Measurements from ENCODE around the gene HEATR1. TPM values are rescaled to one million over a fixed set of nuclear protein-coding genes. Genes with fewer than 3 reads are reported as not detected.
"Not testable (repeated sequence)": the region's sequence is repeated elsewhere in the genome, so short reads cannot be mapped to it uniquely, and the experiment has no call there.

The HEATR1 gene
- total and polyA plus RNA-seq, 2 donors: 7.1 to 17.7 TPM

- Histone ChIP-seq H3K27ac (ENCODE audit: low read depth in 1 of 2, low read length in 1 of 2) (no peak overlapping the region), H3K4me3 (ENCODE audit: low read length in 2 of 2) (no peak overlapping the region), H3K36me3 (ENCODE audit: control insufficient read depth in 2 of 2, insufficient read depth in 2 of 2, low read length in 1 of 2) (no peaks in the 10 kb centered on the region), H3K9me3 (ENCODE audit: control insufficient read depth in 2 of 2, insufficient read depth in 1 of 2, low read length in 1 of 2) (peaks cover 0 to 4% of the 10 kb centered on the region in 2 donors), H3K4me1 (ENCODE audit: control insufficient read depth in 2 of 2, insufficient read depth in 2 of 2, low read length in 2 of 2) (no peaks in the 10 kb centered on the region), H3K27me3 (ENCODE audit: control insufficient read depth in 2 of 2, insufficient read depth in 1 of 2, low read length in 1 of 2) (no peaks in the 10 kb centered on the region)
- DNase-seq (ENCODE audit: low read depth in 6 of 9, low spot score in 9 of 9): no peak
- WGBS: 78% methylated on average over 4 of the region's 4 CpGs
These were observed 19.3 kb upstream of the HEATR1 start for GRCh38 chr1:236623371-236624166.

GRCh38 chr1:236622407-236622806 lies 18.1 kb upstream of the HEATR1 start:
- no peaks in the 10 kb centered on the region for H3K4me1 ChIP-seq (ENCODE audit: control insufficient read depth in 2 of 2, insufficient read depth in 2 of 2, low read length in 2 of 2)
- H3K9me3 ChIP-seq (ENCODE audit: control insufficient read depth in 2 of 2, insufficient read depth in 1 of 2, low read length in 1 of 2): peaks cover 0 to 4% of the 10 kb centered on the region in 2 donors
- H3K4me3 ChIP-seq (ENCODE audit: low read length in 2 of 2): no peak overlapping the region
- 61% methylated on average over 3 of the region's 3 CpGs for WGBS
- H3K27me3 ChIP-seq (ENCODE audit: control insufficient read depth in 2 of 2, insufficient read depth in 1 of 2, low read length in 1 of 2): no peaks in the 10 kb centered on the region
- no peak for DNase-seq (ENCODE audit: low read depth in 6 of 9, low spot score in 9 of 9)
- H3K36me3 ChIP-seq (ENCODE audit: control insufficient read depth in 2 of 2, insufficient read depth in 2 of 2, low read length in 1 of 2): no peaks in the 10 kb centered on the region
- no peak overlapping the region for H3K27ac ChIP-seq (ENCODE audit: low read depth in 1 of 2, low read length in 1 of 2)

GRCh38 chr1:236619398-236619797 lies 15.1 kb upstream of the HEATR1 start:
- H3K27me3 ChIP-seq (ENCODE audit: control insufficient read depth in 2 of 2, insufficient read depth in 1 of 2, low read length in 1 of 2): no peaks in the 10 kb centered on the region
- H3K27ac ChIP-seq (ENCODE audit: low read depth in 1 of 2, low read length in 1 of 2): no peak overlapping the region
- peaks cover 0 to 4% of the 10 kb centered on the region in 2 donors for H3K9me3 ChIP-seq (ENCODE audit: control insufficient read depth in 2 of 2, insufficient read depth in 1 of 2, low read length in 1 of 2)
- no peaks in the 10 kb centered on the region for H3K4me1 ChIP-seq (ENCODE audit: control insufficient read depth in 2 of 2, insufficient read depth in 2 of 2, low read length in 2 of 2)
- H3K4me3 ChIP-seq (ENCODE audit: low read length in 2 of 2): no peak overlapping the region
- 86% methylated on average over 6 of the region's 6 CpGs for WGBS
- no peak for DNase-seq (ENCODE audit: low read depth in 6 of 9, low spot score in 9 of 9)
- H3K36me3 ChIP-seq (ENCODE audit: control insufficient read depth in 2 of 2, insufficient read depth in 2 of 2, low read length in 1 of 2): no peaks in the 10 kb centered on the region

- Histone ChIP-seq H3K36me3 (ENCODE audit: control insufficient read depth in 2 of 2, insufficient read depth in 2 of 2, low read length in 1 of 2) (no peaks in the 10 kb centered on the region), H3K27ac (ENCODE audit: low read depth in 1 of 2, low read length in 1 of 2) (no peak overlapping the region), H3K4me1 (ENCODE audit: control insufficient read depth in 2 of 2, insufficient read depth in 2 of 2, low read length in 2 of 2) (no peaks in the 10 kb centered on the region), H3K9me3 (ENCODE audit: control insufficient read depth in 2 of 2, insufficient read depth in 1 of 2, low read length in 1 of 2) (peaks cover 0 to 4% of the 10 kb centered on the region in 2 donors), H3K27me3 (ENCODE audit: control insufficient read depth in 2 of 2, insufficient read depth in 1 of 2, low read length in 1 of 2) (peaks cover 0 to 3% of the 10 kb centered on the region in 2 donors), H3K4me3 (ENCODE audit: low read length in 2 of 2) (no peak overlapping the region)
- 83% methylated on average over 5 of the region's 5 CpGs for WGBS
- no peak for DNase-seq (ENCODE audit: low read depth in 6 of 9, low spot score in 9 of 9)
These were observed 14.2 kb upstream of the HEATR1 start for GRCh38 chr1:236618507-236618906.

- Histone ChIP-seq H3K4me1 (ENCODE audit: control insufficient read depth in 2 of 2, insufficient read depth in 2 of 2, low read length in 2 of 2) (no peaks in the 10 kb centered on the region), H3K9me3 (ENCODE audit: control insufficient read depth in 2 of 2, insufficient read depth in 1 of 2, low read length in 1 of 2) (no peaks in the 10 kb centered on the region), H3K4me3 (ENCODE audit: low read length in 2 of 2) (no peak overlapping the region), H3K27ac (ENCODE audit: low read depth in 1 of 2, low read length in 1 of 2) (no peak overlapping the region), H3K36me3 (ENCODE audit: control insufficient read depth in 2 of 2, insufficient read depth in 2 of 2, low read length in 1 of 2) (no peaks in the 10 kb centered on the region), H3K27me3 (ENCODE audit: control insufficient read depth in 2 of 2, insufficient read depth in 1 of 2, low read length in 1 of 2) (peaks cover 0 to 4% of the 10 kb centered on the region in 2 donors)
- no peak for DNase-seq (ENCODE audit: low read depth in 6 of 9, low spot score in 9 of 9)
- 95% methylated on average over 12 of the region's 12 CpGs for WGBS
These were observed 11.3 kb upstream of the HEATR1 start for GRCh38 chr1:236615399-236616148.

DNA sequence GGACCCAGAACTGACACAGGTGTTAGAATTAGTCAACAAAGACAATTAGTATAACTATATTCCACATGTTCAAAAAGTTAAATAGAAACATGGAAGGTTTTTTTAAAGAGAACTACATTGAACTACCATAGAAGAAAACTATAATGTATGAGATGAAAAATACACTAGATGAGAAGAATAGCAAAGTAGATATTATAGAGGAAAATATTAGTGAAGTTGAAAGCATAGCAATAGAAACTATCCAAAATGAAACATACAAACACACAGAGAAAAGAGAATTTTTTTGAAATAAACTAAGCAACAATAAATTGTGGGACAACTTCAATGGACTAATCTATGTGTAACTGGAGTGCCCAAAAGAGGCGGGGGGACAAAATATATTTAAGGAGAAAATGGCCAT lies 8.0 kb upstream of the HEATR1 start:
- WGBS: 100% methylated on average over 1 of the region's 1 CpG
- H3K36me3 ChIP-seq (ENCODE audit: control insufficient read depth in 2 of 2, insufficient read depth in 2 of 2, low read length in 1 of 2): no peaks in the 10 kb centered on the region
- H3K27me3 ChIP-seq (ENCODE audit: control insufficient read depth in 2 of 2, insufficient read depth in 1 of 2, low read length in 1 of 2): peaks cover 0 to 8% of the 10 kb centered on the region in 2 donors
- H3K9me3 ChIP-seq (ENCODE audit: control insufficient read depth in 2 of 2, insufficient read depth in 1 of 2, low read length in 1 of 2): no peaks in the 10 kb centered on the region
- DNase-seq (ENCODE audit: low read depth in 6 of 9, low spot score in 9 of 9): no peak
- no peak overlapping the region for H3K27ac ChIP-seq (ENCODE audit: low read depth in 1 of 2, low read length in 1 of 2)
- H3K4me3 ChIP-seq (ENCODE audit: low read length in 2 of 2): no peak overlapping the region
- H3K4me1 ChIP-seq (ENCODE audit: control insufficient read depth in 2 of 2, insufficient read depth in 2 of 2, low read length in 2 of 2): no peaks in the 10 kb centered on the region

DNA sequence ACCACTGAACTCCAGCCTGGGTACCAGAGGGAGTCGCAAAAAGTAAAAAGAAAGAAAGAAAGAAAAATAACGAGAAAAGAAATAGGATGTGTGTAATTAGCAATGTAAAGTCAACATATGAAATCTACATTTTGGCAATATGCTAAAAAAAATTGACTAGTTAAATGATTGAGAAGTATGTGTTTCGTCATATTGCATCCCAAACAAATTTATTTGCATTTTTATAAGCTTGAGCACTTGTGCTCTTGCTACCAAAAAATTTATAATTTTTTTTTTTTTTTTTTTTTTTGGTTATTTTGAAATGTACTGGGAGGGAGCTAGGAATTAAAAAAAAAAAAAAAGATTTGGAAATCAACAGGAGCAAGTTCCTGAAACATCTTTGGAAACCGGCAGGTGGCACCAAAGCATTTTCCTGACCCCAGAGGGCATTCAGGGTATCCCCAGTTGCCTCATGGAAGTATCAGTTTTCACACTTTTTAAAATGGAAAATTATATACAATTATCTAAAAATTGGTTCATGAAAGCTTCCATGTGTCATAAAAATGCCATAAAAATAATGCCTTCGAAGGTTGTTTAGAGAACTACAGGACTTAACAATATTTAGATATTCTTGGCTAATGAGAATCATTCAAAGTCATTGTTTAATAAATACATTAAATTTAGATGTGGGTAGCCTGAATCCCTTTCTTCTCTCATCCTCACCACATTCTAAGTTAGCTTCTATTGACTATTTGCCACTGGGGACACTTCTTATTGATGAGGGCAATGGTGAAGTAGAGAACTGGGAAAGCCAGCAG lies 4.8 kb upstream of the HEATR1 start:
- H3K27ac ChIP-seq (ENCODE audit: low read depth in 1 of 2, low read length in 1 of 2): no peak overlapping the region
- H3K36me3 ChIP-seq (ENCODE audit: control insufficient read depth in 2 of 2, insufficient read depth in 2 of 2, low read length in 1 of 2): no peaks in the 10 kb centered on the region
- DNase-seq (ENCODE audit: low read depth in 6 of 9, low spot score in 9 of 9): peak in 1 of 9 donors; percentile 27
- H3K4me3 ChIP-seq (ENCODE audit: low read length in 2 of 2): no peak overlapping the region
- 19% methylated on average over 5 of the region's 5 CpGs for WGBS
- peaks cover 0 to 4% of the 10 kb centered on the region in 2 donors for H3K4me1 ChIP-seq (ENCODE audit: control insufficient read depth in 2 of 2, insufficient read depth in 2 of 2, low read length in 2 of 2)
- H3K9me3 ChIP-seq (ENCODE audit: control insufficient read depth in 2 of 2, insufficient read depth in 1 of 2, low read length in 1 of 2): no peaks in the 10 kb centered on the region
- peaks cover 0 to 8% of the 10 kb centered on the region in 2 donors for H3K27me3 ChIP-seq (ENCODE audit: control insufficient read depth in 2 of 2, insufficient read depth in 1 of 2, low read length in 1 of 2)

- not testable (repeated sequence) for H3K36me3 ChIP-seq (ENCODE audit: control insufficient read depth in 2 of 2, insufficient read depth in 2 of 2, low read length in 1 of 2); H3K27me3 ChIP-seq (ENCODE audit: control insufficient read depth in 2 of 2, insufficient read depth in 1 of 2, low read length in 1 of 2); H3K27ac ChIP-seq (ENCODE audit: low read depth in 1 of 2, low read length in 1 of 2); H3K4me3 ChIP-seq (ENCODE audit: low read length in 2 of 2); H3K9me3 ChIP-seq (ENCODE audit: control insufficient read depth in 2 of 2, insufficient read depth in 1 of 2, low read length in 1 of 2); DNase-seq (ENCODE audit: low read depth in 6 of 9, low spot score in 9 of 9)
- 98% methylated on average over 10 of the region's 10 CpGs for WGBS
- H3K4me1 ChIP-seq (ENCODE audit: control insufficient read depth in 2 of 2, insufficient read depth in 2 of 2, low read length in 2 of 2): peaks cover 6 to 10% of the 10 kb centered on the region in 2 donors
These were observed 3.3 kb upstream of the HEATR1 start for GRCh38 chr1:236607597-236607996.
